Measurements from ENCODE around the gene MAP4.

DNA sequence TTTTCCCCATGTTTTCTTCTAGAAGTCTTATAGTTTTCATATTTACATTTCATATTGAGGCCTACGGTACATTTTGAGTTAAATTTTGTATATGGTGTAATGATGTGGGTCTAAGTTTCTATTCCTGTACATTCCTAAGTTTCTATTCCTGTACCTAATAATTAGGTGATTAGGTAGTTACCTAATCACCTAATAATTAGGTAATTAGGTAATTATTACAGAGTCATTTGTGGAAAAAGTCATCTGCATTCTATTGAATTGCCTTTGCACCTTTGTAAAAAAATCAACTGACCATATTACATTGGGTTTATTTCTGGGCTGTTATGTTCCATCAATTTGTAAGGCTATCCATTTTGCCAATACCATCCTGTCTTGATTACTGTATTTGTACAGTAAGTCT, 37.1 kb downstream of the MAP4 start:
- TF ChIP-seq ZNF565 (CRISPR knock-in tag; conservative IDR thresholded peaks at IDR 0.05; ENCODE audit: low read depth) (no peak), GLIS3 (CRISPR knock-in tag; IDR thresholded peaks at IDR 0.05) (no peak), TOX (CRISPR knock-in tag; IDR thresholded peaks at IDR 0.05; ENCODE audit: borderline replicate concordance) (no peak), ARNTL (CRISPR knock-in tag; IDR thresholded peaks at IDR 0.05; ENCODE audit: borderline replicate concordance, low read depth) (no peak), TCF4 (CRISPR knock-in tag; IDR thresholded peaks at IDR 0.05; ENCODE audit: borderline replicate concordance) (no peak), ZFP30 (CRISPR knock-in tag; IDR thresholded peaks at IDR 0.05) (no peak), ZFP3 (CRISPR knock-in tag; IDR thresholded peaks at IDR 0.05) (no peak), SNAI2 (CRISPR knock-in tag; IDR thresholded peaks at IDR 0.05) (no peak), OSR1 (CRISPR knock-in tag; IDR thresholded peaks at IDR 0.05) (no peak), ZC3H10 (CRISPR knock-in tag; IDR thresholded peaks at IDR 0.05) (no peak)
- TF ChIP-seq, protein P1, sequence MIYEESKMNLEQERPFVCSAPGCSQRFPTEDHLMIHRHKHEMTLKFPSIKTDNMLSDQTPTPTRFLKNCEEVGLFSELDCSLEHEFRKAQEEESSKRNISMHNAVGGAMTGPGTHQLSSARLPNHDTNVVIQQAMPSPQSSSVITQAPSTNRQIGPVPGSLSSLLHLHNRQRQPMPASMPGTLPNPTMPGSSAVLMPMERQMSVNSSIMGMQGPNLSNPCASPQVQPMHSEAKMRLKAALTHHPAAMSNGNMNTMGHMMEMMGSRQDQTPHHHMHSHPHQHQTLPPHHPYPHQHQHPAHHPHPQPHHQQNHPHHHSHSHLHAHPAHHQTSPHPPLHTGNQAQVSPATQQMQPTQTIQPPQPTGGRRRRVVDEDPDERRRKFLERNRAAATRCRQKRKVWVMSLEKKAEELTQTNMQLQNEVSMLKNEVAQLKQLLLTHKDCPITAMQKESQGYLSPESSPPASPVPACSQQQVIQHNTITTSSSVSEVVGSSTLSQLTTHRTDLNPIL (CRISPR knock-in tag; IDR thresholded peaks at IDR 0.05; ENCODE audit: low read depth), result no peak
- TF ChIP-seq, protein P2, sequence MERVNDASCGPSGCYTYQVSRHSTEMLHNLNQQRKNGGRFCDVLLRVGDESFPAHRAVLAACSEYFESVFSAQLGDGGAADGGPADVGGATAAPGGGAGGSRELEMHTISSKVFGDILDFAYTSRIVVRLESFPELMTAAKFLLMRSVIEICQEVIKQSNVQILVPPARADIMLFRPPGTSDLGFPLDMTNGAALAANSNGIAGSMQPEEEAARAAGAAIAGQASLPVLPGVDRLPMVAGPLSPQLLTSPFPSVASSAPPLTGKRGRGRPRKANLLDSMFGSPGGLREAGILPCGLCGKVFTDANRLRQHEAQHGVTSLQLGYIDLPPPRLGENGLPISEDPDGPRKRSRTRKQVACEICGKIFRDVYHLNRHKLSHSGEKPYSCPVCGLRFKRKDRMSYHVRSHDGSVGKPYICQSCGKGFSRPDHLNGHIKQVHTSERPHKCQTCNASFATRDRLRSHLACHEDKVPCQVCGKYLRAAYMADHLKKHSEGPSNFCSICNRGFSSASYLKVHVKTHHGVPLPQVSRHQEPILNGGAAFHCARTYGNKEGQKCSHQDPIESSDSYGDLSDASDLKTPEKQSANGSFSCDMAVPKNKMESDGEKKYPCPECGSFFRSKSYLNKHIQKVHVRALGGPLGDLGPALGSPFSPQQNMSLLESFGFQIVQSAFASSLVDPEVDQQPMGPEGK (CRISPR knock-in tag; IDR thresholded peaks at IDR 0.05; ENCODE audit: borderline replicate concordance), result no peak
- TF ChIP-seq, protein P3, sequence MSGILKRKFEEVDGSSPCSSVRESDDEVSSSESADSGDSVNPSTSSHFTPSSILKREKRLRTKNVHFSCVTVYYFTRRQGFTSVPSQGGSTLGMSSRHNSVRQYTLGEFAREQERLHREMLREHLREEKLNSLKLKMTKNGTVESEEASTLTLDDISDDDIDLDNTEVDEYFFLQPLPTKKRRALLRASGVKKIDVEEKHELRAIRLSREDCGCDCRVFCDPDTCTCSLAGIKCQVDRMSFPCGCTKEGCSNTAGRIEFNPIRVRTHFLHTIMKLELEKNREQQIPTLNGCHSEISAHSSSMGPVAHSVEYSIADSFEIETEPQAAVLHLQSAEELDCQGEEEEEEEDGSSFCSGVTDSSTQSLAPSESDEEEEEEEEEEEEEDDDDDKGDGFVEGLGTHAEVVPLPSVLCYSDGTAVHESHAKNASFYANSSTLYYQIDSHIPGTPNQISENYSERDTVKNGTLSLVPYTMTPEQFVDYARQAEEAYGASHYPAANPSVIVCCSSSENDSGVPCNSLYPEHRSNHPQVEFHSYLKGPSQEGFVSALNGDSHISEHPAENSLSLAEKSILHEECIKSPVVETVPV (CRISPR knock-in tag; IDR thresholded peaks at IDR 0.05), result no peak
